NCI-H1436 (cell line): ENCODE measurements around the gene RAD51B.
"Not testable (repeated sequence)": the region's sequence is repeated elsewhere in the genome, so short reads cannot be mapped to it uniquely, and the experiment has no call there.

Experiments
- DNase-seq: peaks from one replicate; lab custom pipeline; 2025; lab: John Stamatoyannopoulos, UW

Gene RAD51B

DNA sequence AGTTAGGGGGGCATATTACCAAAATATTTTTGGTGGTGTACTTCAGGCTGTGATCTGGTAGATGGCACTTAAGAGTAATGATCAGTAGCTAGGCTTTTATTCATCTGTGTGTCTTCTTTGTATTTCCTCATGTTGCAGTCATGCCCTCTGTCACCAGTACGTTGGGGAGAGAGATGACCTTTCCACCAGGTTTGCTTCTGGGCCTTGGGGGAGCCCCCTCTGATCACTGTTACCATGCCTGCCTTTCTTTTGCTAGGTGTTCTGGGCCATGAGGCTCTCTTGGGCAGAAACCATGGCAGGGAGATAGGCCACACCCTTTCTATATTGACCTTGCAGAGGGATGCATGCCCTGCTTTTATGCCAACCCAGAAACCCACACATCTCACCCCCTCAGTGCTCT lies 208.5 kb downstream of the RAD51B start:
- DNase-seq = no peak

DNA sequence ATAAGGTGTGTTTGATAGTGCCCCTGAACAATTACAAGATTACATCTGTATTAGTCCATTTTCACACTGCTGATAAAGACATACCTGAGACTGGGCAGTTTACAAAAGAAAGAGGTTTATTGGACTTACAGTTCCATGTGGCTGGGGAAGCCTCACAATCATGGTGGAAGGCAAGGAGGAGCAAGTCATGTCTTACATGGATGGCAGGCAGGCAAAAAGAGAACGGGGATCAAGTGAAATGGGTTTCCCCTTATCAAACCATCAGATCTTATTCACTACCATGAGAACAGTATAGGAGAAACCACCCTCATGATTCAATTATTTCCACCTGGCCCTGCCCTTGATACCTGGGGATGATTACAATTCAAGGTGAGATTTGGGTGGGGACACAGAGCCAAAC lies 211.4 kb downstream of the RAD51B start:
- not testable (repeated sequence) for DNase-seq

DNA sequence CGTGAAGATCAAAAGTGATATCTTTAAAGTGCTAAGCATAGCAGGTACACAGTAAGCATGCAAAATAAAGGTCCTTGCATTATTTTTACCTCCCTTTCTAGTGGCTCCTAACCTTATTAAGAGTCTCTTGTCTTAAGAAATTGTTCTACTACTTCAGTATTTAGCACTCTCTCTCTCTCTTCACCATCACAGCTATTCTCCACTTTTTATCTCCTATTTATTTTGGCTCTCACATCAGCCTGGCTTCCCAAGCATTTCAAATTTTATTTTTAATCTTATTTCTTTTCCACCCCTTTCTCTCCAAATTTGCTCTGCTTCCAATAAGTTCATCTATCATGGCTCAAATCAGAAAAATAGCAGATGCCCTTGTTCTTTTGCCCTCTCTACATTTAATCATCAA lies 212.6 kb downstream of the RAD51B start:
- DNase-seq = no peak

GRCh38 chr14:68033336-68033932 lies 213.9 kb downstream of the RAD51B start:
- no peak for DNase-seq

DNA sequence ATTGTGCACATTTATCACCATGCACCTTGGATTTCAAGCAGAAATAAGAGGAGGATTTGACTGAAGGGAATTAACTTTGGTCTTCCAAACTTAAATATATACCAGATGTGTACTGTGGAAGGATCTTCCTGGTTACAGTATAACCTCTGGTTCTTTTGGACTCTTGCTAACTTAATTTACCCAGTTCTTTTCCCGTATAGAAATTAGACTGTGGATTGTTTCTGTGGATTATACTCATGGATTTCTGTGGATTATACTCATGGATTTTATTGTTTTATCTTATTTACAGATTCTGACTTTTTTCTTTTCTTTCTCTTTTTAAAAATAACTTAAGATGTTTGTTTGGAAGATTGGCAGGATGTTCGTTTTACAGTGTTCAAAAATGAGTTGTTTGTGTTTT lies 215.3 kb downstream of the RAD51B start:
- DNase-seq = no peak

DNA sequence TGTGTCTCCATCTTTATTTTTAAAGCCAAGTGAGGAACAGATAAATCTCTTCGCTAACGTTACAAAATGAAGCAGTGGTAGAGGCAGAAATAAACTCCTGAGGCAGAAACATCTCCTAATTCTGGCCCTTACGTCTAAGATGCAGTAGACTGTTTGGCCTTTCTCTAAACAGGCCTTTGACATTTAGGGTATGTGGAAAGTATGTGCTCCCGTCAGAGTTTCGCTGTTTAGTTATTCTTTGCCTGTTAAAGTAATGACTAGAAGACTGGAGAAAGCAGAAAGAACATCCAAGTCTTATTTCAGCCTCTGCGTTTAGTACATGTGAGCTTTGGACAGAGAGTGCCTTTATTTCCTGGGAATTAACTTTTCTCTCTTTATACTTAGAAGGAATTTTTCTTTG lies 216.6 kb downstream of the RAD51B start:
- no peak for DNase-seq

- no peak for DNase-seq
Measured at GRCh38 chr14:68039593-68039992, 220.0 kb downstream of the RAD51B start.

DNA sequence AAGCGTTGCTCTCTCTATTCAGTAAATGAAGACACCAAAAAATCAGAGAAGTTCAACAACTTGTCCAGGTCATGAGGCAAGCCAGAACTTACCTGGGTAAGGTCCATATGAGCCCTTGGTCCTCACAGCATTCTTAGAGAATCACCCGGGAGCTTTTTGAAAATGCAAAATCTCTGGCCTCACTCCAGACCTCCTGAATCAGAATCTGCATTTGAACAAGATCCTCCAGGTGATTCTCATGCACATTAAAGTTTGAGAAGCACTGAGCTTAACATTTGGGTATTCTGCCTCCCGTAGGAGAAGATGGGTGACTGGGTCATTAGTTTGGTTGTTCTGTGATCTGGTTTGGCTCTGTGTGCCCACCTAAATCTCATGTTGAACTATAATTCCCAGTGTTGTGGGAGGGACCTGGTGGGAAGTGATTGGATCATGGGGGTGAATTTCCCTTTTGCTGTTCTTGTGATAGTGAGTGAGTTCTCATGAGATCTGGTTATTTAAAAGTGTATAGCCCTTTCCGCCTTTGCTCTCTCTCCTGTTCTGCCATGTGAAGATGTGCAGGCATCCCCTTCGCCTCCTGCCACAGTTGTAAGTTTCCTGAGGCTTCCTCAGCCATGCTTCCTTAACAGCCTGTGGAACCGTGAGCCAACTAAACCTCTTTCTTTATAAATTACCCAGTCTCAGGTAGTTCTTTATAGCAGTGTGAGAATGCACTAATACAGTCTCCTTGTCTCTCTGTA lies 221.2 kb downstream of the RAD51B start:
- DNase-seq = no peak

DNA sequence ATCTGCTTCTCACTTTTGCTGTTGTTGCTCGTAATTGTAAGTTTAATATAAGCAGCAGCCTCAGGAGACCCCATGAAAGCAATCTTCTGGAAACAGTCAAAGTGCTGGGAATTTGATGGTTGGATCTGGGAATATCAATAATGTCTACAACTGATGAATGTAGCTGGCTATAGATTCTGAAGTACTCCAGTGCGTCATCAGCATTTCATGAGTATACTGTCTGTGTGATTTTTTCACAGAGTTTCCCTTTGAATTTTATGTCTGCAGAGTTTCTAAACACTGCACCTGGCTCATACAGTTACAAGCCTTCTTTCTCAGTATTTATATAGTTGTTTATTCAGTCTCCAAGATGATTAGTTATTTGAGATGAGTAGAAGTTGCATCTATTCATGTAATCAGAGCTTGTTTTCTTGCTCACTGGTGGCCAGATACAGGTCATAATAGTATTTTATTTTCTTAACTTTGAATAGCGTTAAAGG lies 222.3 kb downstream of the RAD51B start:
- DNase-seq = no peak

DNA sequence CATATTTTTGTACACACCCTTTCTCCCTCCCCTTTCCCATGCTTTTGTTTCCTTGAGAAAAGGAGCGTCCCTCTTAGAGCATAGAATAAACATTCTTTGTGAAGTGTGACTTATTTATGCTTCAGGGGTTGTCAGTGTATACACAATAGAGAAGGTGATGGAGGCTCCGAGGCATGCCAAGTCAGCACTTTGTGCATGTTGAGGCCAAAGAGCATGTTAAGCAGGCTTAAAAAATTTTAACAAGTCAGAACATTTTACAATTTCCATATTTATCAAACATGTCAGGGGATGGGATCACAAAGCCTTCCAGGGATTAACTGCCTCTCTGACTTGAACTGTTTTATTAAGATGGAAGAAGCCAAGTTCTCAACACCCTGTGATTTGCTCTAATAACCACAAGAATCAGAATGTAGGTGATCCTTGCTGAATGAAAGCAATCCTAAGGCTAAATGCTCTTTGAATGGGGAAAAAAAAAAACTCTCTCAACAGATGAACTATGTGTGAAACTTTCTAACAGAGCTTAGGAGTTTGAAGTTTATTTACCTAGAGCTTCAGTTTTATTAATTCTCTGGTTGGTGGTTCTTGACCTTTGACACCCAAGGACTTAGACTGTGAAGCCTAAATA lies 223.1 kb downstream of the RAD51B start:
- DNase-seq = no peak

DNA sequence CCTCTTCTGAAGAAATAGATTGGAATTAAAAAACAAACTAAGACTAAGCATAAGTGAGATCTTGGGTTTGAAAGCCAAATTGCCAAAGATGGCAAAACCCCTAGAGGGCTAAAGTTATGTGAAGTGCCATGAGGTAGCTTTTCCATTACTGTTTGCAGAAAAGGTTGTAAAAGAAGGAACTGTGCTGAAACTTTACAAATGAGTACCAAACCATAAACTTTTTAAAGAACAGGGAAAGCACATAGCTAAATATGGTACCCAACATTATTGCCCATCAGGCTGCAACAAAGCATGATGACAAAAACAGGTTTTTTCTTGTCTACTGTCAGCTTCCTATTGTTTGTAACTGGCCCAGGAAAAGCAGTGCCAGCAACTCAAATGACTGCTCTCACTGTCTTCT lies 224.2 kb downstream of the RAD51B start:
- DNase-seq = no peak

DNA sequence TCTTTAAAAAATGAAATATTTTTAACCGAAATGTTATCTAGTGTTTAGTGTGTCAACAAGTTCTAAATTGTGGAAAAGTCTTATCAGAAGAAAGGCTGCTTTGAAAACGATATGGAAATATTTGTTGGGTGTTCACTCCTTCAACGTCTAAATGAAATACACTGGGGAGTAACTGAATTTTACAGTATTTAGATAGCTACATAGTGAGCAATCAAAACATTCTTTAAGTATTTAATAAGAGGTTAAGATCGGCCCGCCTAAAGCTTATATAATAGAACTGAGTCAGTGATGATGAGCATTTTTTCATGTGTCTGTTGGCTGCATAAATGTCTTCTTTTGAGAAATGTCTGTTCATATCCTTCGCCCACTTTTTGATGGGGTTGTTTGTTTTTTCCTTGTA lies 228.3 kb downstream of the RAD51B start:
- DNase-seq = no peak

- not testable (repeated sequence) for DNase-seq
Measured at GRCh38 chr14:68048815-68049214, 229.2 kb downstream of the RAD51B start.

GRCh38 chr14:68050177-68050576 lies 230.6 kb downstream of the RAD51B start:
- DNase-seq = no peak

- DNase-seq = no peak
Measured at GRCh38 chr14:68051146-68051545, 231.6 kb downstream of the RAD51B start.

DNA sequence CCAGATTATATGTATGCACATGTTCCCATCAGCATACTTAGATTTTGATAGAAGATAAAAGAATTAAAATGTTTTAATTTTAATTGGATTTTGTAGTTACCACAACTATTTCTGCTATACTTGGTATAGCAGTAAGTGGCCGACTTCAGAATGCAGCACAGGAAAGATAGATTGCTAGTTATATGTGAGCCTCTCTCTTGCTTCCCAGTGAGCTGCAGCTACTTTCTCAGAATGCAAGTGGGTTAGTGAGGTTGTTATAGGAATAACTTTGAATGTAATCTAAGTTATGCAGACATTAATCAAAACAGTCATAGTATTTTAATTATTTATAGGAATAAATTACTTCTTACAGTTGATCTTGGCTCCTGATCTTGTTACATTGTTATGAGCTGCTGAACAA lies 240.6 kb downstream of the RAD51B start:
- no peak for DNase-seq

DNA sequence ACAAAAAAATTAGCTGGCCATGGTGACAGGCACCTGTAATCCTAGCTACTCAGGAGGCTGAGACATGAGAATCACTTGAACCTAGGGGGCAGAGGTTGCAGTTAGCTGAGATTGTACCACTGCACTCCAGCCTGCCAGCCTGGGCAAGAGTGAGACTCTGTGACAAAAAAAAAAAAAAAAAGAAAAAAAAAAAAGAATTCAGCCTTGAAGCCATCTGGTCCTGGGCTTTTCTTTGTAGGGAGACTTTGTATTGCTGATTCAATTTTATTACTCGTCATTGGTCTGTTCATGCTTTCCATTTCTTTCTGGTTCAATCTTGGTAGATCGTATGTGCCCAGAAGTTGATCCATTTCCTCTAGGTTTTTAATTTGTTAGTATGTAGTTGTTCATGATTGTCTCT lies 243.1 kb downstream of the RAD51B start:
- no peak for DNase-seq

DNA sequence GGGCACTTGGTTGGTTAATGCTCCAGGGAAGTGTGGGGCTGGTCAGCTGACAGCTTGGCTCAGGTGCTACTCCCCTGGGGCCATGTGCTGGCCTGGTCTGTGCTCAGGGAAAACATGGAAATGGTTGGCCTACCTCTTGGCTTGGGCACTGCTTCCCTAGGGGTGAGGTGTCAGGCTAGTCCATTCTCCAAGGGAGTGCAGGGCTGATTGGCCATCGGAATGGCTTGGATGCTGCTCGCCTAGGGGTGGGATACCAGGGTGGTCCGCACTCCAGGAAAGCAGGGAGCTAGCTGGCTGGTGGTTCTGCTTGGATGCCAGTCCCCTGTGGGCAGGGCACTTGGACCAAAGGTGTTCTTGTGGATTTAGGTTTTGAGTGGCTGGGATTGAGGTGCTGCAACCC lies 245.7 kb downstream of the RAD51B start:
- no peak for DNase-seq

- no peak for DNase-seq
Measured at GRCh38 chr14:68074765-68075381, 255.3 kb downstream of the RAD51B start.

DNA sequence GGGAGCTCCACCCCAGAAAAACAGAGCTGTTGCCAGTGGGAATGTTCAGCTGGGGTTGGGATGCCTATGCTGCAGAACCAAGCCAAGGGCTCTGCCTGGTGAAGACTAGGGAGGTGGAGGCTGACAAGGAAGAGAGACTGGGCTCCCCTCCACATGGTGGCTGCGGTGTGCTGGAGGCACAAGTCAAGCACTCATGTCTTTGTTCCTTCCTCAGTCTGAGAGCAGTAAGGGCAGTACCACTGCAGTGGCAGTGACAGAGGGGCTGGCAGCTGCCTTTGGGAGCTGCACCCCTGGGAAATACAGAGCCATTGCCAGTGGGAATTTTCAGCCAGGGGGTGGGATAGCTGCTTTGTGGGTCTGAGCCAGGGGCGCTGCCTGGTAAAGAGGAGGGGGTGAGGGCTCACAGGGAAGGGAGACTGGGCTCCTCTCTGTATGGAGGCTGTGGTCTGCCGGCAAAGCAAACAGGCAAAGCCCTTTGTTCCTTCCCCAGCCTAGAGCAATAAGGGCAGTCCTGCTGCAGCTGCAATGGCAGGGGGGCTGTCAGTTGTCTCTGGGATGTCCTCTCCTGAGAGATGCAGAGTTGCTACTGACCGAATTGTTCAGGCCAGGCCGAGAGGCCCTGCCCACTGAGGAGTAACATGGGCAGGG lies 255.9 kb downstream of the RAD51B start:
- no peak for DNase-seq

DNA sequence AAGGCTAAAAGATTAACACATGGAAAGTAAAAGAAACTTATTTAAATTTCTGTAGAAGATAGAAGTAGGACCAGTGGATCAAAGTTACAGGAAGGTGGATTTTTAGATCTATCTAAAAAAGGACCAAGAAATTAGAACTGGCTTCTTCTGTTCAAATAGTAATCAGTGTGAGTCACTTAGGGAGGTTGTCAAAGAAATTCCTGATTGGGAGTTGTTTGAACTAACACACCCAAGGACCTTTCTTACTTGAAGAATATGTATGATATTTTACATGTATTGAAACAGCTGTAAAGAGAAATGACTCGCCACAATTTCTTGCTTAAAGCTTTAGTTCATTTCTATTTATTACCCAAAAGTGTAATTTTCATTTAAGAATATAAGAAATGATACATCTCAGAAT lies 256.9 kb downstream of the RAD51B start:
- no peak for DNase-seq

DNA sequence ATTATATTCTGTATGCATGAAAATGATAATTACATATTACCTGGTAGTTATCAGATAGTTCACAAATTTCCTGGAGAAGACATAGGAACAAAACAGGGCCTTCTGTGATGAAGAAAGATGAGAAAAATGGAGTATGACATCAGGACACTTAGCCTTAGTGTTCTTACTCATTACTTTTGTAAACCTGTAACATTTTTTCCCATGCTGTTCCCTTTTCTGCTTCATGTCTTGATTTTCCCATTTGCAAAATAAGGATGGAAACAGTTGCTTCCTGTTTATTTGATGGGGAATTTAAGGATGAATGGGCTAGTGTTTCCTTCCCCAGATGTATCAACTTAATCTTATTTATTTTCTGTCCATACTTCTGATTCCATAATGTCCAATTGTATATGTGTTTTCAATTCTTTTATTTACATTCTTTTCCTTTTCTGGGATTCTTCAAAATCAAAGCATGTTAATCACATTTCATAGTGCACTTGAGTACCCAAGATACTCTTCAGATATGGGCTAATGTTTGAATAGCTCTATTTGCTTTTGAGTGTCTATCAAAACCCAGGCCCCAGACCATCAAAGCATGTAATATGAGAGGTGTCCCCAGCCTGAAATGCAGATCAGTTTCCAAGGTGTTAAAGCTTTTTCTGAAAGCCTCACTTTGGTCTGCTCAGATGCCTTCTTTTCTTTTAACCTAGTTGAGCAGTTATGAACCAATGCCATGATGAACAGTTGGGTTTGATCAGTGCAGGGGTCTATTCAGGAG lies 260.5 kb downstream of the RAD51B start:
- DNase-seq = peak; percentile 17
